GM19328 (cell line): ENCODE measurements around the gene CST11.

Experiments
- ATAC-seq: cut with Tn5 transposase; IDR thresholded peaks from one replicate; pipeline ENCODE4 v1.9.1; 2021; ENCODE audit warnings: mild to moderate bottlenecking, moderate library complexity; ENCODE audit not compliant: unreplicated experiment

The CST11 gene

GRCh38 chr20:23454816-23455215, 2.1 kb upstream of the CST11 start:
- ATAC-seq = no peak

DNA sequence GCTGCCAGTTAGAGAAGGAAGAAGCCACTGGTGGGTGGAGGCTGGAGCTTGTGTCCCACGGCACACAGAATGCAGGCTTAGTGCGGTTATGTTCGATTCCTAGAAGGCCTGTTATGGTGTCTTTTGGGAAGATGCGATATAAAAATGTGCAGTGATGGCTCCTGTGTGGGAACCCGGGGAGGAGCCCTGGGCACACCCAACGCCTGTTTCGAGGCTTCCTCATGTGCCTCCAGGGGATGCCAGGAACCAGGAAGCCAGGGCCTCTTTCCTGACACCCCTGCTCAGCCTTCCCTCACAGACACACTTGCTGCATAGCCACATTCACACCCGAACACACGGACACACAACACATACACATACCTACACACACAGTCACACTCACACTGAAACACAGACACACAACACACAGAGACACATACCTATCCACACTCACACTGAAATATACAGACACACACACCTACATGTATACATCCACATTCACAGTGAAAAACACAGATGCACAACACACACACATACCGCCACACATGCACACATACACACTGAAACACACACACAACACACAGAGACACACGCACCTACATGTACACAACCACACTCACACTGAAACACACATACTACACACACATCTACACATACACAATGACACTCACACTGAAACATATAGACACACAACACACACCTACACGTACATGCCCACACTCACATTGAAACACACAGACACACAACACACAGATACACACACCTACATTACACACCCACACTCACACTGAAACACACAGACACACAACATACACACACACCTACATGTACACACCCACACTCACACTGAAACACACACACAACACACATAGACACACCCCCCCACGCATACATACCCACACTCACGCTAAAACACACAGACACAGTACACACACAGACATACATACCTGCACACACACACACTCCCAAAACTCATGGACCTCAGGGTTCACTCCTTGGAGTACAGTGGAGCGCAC, 1.2 kb upstream of the CST11 start:
- no peak for ATAC-seq

- no peak for ATAC-seq
Measured at GRCh38 chr20:23451956-23452487, 654 bp downstream of the CST11 start.

- no peak for ATAC-seq
Measured at GRCh38 chr20:23450877-23451276, 1.8 kb downstream of the CST11 start.

DNA sequence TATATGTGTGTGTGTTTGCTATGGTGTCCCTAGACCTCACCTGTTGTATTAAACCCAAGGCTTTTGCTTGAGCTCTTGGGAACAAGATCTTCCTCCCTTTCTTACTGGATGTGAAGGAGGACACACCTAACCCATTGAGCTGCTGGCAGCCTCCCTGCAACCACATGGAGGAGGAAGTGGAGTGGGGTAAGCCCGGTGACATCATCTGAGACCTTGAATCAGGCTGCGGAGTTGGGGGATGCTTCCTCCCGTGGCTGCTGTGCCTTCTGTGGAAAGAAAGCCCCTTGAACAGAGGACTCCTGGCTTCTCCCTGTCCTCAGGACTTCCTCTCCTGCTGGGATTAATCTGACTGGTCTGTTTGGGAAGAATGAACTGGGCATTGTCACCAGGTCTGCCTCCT, 3.3 kb downstream of the CST11 start:
- no peak for ATAC-seq

- ATAC-seq = no peak
Measured at GRCh38 chr20:23448167-23448566, 4.5 kb downstream of the CST11 start.

- no peak for ATAC-seq
Measured at GRCh38 chr20:23446505-23446904, 6.2 kb downstream of the CST11 start.

DNA sequence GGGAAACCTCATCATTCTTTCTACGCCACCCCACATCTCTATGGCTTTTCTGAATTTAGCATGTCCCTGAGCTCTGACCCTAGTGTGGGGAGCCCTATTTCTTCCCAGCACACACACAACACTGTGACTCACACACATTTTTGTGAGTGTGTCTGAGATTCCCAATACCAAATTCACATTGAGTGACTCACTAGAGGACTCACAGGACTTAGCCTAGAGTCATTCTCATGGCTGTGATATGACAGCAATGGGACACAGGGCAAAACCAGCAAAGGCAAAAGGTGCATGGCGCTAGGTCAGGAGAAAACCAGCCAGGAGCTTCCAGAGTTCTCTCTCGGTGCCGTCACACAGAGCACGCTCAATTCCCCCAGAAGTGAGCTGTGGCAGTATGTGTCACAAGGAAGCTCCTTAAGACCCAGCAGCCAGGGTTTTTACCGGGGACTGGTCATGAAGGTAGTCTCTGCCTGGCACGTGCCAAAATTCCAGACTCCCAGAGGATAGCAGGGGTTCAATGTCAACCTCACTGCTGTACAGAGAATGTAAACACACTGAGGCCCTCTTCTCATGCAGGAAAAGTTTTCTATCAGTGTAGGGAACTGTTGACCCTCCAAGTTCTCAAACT, 7.0 kb downstream of the CST11 start:
- no peak for ATAC-seq

DNA sequence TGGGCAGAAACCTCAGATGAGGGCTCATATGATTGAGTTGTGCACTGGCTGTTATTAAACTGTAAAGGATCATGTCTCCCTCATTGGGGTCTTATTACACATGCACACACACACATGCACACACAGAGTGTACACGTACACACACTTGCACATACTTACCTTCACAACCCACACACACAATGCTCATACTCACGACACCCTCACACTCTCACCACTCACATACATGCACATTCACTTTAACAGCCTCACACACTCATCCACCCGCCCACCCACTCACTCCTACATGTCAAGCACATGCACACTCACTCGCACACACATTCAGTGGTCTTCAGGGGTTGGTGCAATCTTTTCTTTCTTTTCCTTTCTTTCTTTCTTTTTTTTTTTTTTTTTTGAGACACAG, 7.8 kb downstream of the CST11 start:
- no peak for ATAC-seq

DNA sequence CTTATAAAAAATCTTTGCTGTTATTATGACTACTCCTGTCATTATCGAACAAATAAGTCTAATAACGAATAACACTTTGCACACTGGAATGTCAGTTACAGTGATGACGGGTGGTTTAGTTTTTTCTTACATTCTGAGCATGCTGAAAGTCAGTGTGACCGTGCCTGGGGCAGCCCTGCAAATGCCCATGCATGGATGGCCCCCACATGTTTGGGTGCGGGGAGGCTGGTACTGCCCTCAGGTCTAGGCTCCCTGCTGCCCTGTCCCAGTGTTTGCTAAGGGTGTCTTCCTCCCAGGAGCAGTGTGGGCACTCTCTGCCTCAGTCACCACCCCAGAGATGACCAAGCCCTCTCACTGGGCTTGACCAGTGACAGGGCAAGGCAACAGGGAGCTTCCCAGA, 10.2 kb downstream of the CST11 start:
- ATAC-seq = no peak

GRCh38 chr20:23441850-23442313, 10.8 kb downstream of the CST11 start:
- ATAC-seq = no peak

GRCh38 chr20:23440004-23440403, 12.7 kb downstream of the CST11 start:
- ATAC-seq = no peak

DNA sequence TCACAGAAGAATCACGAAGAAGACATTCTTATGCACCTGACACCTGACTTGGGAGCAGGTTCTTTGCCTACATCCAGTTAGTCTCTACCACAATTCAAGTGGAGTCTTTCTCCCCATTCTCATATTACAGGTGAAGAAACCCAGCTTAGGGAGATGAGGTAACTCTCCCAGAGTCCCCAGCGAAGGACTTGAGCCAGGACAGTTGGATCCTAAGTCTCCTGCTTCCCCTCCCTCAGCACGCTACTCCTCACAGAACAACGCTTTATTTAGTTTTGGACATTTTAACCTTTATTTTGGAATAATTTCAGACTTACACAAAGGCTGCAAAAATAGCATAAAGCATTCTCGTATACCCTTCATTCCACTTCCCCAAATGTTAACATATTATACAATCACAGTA, 14.0 kb downstream of the CST11 start:
- ATAC-seq = no peak

DNA sequence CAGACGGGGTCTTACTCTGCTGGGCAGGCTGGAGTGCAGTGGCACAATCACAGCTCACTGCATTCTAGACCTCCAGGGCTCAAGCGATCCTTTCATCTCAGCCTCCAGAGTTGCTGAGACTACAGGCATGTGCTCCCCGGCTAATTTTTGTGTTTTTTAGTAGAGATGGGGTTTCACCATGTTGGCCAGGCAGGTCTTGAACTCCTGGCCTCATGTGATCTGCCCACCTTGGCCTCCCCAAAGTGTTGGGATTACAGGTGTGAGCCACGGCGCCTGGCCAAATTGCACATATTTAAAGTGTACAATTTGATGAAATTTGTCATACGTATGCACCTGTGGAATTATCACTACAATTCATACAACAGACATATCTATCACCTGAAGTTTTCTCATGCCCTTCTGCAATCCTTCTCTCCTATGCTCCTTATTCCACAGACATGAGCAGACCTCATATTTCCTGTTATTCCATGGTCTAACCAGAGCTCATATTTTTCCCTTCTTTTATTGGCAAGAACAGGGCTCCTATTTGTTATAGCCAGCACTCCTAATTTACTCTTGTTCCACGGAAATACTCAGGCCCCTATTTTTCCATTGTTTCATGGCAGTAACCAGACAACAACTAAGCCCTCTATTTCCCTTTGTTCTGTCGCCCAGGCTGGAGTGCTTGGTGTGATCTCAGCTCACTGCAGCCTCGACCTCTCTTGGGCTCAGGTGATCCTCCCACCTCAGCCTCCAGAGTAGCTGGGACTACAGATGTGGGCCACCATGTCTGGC, 15.4 kb downstream of the CST11 start:
- ATAC-seq = no peak

- ATAC-seq = no peak
Measured at GRCh38 chr20:23436681-23437080, 16.0 kb downstream of the CST11 start.

GRCh38 chr20:23435626-23436539, 16.8 kb downstream of the CST11 start:
- no peak for ATAC-seq

DNA sequence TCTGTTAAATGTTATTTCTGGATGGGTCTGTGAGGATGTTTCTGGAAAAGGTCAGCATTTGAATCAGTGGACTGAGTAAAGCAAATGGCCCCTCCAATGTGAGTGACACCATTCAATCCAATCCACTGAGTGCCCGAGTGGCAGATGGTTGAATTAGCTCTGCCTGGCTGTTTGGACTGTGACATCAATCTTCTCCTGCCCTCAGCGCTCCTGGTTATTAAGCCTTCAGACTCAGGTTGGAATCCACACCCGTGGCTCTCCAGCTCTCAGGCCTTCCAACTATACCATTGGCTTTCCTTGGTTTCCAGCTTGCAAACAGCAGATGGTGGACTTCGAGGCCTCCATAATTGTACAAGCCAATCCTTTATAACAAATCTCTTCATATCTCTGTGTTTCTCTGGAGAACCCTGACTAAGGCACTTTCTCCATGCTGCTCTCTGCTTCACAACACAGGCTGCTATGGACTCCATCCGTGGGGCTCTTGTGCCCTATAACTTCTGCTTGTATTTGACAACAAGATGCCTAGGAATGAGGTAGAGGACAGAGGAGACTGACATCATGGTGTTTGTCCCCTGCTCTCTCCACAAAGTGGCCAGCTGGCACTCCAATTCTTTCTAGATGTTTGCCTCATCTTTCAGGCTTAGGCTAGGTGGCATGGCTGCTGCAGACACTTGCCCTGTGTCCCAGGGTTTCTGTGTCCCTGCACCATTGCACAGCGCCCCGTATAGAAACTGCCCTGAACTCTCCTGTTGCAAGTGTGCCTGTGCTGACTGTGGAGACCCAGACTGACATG, 18.0 kb downstream of the CST11 start:
- no peak for ATAC-seq

DNA sequence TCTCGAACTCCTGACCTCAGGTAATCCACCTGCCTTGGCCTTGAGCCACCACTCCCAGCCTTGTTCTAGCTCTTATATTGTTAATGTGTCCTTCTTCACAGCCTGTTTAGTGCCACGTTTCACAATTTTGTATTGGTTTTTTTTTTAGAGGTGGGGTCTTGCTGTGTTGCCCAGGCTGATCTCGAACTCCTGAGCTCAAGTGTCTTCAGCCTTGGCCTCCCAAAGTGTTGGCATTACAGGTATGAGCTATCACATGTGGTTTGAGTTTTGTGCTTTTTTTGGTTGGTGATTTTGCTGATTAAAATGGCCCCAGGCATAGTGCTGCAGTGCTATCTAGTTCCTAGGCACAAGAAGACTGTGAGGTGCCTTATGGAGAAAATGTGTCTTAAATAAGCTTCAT, 19.0 kb downstream of the CST11 start:
- no peak for ATAC-seq

GRCh38 chr20:23425129-23425528, 27.5 kb downstream of the CST11 start:
- ATAC-seq = no peak
